HG02973 (cell line): Measurements from ENCODE around the gene IFI27L1.

Source experiments
- ATAC-seq: cut with Tn5 transposase; IDR thresholded peaks from one replicate; pipeline ENCODE4 v1.9.1; 2021; ENCODE audit warnings: moderate library complexity; ENCODE audit not compliant: unreplicated experiment

Gene IFI27L1

DNA sequence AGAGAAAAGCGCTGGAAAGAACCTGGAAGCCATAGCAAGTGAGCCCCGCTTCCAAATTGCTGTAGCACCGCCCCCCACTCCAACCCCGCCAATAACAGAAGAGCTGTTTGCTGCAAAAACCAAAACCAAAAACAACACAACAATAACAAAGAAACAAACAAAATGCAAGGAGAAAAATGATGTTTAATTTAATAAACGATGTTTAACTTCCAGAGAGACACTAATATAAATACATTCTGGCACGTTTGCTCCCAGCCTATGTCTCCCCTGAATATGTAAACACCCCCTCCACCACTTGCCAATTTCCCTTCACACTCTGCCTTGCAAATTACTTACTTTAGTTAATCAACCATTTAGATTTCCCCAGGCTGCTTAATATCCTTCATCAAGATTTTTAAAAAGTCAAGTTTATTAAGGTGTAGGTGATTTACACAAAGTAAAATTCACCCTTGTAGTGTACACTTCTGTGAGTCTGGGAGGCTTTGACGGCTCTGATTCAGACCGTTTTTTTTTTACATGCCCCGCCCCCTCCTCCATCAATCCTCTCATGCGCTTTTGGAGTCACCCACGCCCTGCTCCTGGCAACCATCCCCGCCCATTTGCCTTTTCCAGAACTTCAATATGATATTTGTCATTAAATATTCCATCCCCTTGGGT, 48.8 kb downstream of the IFI27L1 start:
- ATAC-seq: no peak

DNA sequence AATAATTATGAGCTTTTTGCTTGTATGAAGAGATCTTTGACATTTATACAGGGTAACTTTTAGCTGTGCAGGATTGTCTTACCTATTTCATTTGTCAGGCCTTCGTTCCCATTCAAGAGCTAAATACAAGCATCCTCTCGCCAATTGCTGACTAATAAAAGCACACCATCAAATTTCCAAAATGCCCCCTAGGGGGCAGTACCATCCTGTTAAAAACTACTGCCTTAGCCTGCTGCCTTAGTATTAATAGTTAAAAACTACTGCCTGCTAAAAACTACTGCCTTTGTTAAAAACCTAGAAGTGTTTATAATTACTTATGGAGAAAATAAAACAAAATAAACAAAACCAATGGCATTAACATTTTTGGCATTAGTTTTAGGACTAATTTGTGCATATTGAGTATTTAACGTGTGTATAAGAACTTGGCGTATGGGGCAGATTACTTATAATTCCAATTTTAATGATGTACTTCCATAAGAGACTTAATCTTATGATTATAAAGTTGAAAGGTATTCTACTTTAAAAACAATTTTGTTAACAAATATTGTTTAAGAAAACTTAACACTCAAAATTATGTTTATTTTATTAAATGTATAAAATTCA, 51.3 kb downstream of the IFI27L1 start:
- no peak for ATAC-seq

DNA sequence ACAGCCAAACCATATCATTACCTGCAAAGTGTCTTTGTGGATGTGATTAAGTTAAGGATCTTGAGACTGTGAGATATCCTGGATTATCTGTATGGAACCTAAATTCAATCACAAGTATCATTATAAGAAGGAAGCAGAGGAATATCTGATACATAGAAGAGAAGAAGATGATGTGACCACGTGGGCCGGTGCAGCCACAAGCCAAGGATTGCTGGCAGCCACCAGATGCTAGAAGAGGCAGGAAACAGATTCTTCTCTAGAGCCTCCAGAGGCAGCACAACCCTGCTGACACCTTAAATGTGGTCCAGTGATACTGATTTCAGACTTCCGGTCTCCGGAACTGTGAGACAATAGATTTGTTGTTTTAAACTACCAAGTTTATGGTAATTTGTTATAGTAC, 54.4 kb downstream of the IFI27L1 start:
- ATAC-seq: no peak

DNA sequence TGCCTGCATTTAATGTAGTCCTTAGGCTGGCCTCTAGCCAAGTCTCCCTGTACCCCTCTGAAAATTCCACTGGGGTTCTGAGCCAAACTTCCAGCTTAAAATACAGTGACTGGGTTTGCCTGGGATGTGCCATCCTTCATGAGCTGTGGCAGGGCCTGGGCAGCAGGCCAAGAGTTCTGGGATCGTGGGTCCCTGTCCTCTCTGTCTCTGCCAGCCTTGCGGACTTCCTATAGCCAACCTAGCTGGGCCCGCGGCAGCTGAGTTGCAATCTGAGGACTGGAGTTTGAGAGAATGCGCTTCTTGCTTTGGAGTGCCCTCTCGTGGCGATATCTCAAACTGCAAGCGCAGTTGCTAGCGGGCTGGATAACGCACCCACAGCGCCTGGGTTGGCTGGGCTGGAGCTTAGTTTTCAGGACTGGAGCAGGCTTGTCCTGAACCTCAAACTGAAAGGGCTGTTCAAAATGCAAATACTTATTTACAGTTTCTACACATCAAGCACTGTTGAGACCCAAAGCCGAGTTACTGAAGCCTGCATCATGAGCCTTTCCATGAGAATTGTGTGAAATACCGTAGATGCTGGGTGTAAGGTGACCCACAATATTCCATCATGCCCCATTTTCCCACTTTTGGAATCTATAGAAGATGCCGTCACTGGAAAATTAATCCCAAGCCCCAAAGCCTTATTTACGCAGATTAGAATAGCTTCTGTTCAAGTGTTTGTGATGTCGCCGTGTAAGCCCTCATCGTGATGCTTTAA, 55.6 kb downstream of the IFI27L1 start:
- peak; percentile 68 for ATAC-seq

DNA sequence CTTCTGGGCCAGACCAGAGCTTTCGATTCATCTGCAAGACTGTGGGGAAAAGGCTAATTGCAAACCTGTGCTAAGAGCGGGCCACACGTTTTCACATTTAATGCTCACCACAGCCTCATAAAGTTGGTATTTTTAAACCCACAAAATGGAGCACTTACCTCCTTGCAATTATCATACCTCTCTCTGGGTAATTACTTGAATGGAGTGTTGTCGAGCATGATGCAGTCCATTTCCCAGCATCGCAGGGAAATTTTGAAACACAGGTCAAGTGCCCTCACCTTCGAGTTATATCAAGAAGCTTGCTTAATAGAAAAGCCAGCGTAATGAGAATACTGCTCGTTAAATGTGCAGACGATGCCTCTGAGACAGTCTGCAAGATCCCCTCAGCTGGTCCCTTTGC, 57.1 kb downstream of the IFI27L1 start:
- no peak for ATAC-seq

DNA sequence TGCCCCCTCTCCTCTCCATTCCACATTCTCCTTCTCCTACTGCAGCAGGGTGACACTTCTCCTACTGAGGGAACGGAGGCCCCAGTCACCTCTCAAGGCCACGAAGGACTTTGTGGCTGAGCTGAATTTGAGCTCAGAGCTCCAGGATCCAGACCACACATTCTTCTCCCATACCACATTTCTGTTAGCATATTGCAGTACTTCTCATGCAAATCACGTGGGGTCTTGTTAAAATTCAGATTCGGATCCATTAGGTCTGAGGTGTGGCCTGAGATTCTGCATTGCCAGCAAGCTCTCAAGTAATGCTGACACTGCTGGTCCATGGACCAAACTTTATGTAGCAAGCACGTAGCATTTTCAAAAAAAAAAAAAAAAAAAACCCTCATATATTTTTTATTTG, 57.9 kb downstream of the IFI27L1 start:
- no peak for ATAC-seq

DNA sequence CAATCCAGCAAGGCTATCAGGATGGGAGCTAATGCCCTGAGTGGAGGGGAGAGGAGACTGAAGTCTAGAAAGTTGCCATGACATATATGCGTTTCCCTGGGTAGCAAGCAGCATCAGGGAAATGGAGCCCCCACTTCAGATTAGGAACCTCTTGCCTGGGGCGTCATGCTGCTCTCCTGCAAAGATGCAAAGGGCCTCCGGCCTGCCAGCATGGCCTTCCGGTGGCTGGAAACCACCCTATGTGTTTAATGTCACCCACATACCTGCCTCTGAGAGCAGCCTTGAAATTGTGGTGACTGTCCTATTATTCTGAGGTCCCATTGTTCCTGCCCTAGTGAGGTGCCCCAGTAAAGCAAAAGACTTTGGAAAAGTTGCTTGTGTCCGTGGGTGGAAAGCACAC, 58.3 kb downstream of the IFI27L1 start:
- ATAC-seq: no peak

DNA sequence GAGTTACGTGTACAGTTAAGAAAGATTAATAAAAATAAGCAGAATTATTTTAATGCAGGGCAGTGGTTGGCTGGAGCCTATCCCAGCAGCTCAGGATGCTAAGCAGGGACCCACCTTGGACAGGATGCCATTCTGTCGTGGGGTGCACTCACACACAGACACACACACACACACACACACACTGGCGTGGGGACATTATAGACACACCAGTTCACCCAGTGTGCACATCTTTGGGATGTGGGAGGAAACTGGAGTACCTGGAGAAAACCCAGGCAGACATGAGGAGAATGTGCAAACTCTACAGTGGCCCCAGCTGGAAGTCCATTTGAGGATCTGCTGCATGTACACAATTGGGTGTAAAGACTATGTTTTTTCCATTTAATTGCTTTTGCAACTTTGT, 61.1 kb downstream of the IFI27L1 start:
- ATAC-seq: no peak

DNA sequence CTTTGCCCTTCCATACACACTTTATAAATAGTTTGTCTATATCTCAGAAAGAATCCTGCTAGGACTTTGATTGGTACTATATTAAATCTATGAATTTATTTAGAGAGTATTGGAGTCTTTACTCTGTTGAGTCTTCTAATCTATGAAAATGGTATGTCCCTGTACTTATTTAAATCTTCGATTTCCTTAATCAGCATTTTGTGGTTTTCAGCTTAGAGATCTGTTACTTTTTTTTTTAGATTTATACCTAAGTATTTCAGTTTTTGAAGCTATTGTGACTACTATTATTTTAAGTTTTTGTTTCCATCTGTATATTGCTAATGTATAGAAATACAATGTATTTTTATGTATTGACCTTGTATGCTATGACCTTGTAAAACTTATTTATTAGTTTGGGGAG, 61.7 kb downstream of the IFI27L1 start:
- no peak for ATAC-seq

DNA sequence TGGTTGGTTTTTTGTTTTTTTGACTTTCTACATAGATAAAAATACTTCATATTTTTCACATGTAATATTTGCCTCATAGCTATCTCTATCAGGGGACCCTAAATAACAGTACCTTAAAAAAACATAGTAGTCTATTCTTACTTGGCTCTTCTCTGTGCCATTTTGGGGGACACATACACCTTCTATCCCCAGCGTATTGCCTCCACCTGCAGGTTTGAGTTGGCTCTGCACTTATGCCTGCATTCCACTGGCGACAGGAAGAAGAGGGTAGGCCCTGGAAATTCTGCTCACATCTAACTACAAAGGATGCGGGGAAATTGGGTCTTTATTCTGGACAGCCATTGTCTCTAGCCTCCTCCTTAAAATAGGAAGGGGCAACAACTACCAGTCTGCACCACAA, 62.1 kb downstream of the IFI27L1 start:
- ATAC-seq: no peak

DNA sequence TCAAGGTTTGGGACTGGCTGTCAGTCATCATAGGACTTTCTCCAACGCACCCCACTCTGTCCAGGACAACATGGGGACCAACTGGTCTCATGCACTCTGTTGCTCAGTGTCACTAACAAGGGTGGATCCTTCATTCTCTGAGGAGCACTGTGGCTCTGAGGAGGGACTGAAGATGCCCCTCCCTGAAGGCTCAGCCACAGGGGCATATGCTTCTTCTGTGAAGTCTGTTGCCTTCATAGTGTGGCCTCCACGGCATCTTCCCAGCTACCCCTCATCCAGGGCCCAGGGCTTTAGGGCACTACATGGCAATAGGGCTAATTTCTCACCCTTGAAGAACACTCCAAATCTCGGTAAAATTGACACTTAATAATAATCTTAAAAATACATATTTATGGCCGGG, 62.6 kb downstream of the IFI27L1 start:
- no peak for ATAC-seq

DNA sequence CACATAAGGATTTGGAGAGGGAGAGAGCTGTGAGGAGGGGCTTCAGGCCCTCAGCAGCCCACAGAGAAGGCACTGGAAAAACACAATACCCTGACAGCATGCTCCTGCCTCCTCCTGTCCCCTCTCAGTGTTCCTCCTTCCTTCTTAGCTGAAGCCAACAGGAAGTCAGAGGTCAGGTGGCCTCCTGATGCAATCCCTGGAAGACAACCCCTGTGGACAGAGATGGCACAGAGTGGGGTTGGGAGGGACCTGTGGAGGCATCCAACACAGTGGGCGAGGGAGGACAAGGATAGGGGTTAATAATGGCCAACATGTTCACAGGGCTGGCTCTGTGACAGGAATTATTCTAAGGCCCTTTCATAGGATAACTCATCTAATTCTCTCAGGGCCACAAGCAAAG, 63.7 kb downstream of the IFI27L1 start:
- ATAC-seq: no peak

DNA sequence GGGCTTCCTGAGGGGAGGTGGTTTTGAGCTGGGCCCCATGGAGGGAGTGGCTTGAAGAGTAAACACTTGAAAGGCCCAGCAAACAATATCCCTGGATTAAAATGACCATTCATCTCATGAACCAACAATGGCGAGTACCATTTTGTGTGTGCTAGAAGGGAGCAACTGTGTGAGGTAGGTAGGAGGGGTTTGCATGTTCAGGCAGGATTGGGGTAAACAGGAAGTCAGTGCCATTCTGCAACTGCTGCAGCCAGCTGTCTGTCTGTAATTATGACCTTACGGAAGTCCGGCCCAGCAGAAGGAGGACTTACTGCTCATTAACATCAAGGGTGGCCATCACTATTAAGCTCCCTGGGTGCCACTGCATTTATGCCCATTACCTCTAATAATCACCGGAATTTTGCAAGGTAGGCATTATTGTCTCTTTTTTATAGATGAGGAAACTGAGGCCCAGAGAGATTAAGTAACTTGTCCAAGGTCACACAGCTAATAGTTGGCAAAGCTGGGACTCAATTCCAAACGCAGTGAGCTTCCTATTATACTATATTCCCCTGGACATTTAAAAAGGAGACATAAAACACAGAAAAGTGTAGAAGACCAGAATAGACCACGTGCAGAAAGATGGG, 64.9 kb downstream of the IFI27L1 start:
- ATAC-seq: no peak
